Ishikawa (cell line): ENCODE results near the gene RFC4.

Source experiments
- CEBPB ChIP-seq: IDR thresholded peaks from 2 replicates; pipeline ENCODE4 v1.6.1; 2012
- CREB1 ChIP-seq: IDR thresholded peaks from 2 replicates; pipeline ENCODE4 v1.6.1; 2012; ENCODE audit warnings: low read depth
- EGR1 ChIP-seq: IDR thresholded peaks from 2 replicates; pipeline ENCODE4 v1.6.1; 2012
- FOXM1 ChIP-seq: IDR thresholded peaks from 2 replicates; pipeline ENCODE4 v1.6.1; 2012; ENCODE audit warnings: low read depth, borderline replicate concordance
- MAX ChIP-seq: IDR thresholded peaks from 2 replicates; pipeline ENCODE4 v1.6.1; 2012
- NFIC ChIP-seq: IDR thresholded peaks from 2 replicates; pipeline ENCODE4 v1.6.1; 2012
- RAD21 ChIP-seq: IDR thresholded peaks from 2 replicates; pipeline ENCODE4 v1.6.1; 2012; ENCODE audit warnings: low read depth
- REST ChIP-seq: IDR thresholded peaks from 2 replicates; pipeline ENCODE4 v1.6.1; 2012; ENCODE audit warnings: low read depth, mild to moderate bottlenecking
- TAF1 ChIP-seq: IDR thresholded peaks from 2 replicates; pipeline ENCODE4 v1.6.1; 2012; ENCODE audit warnings: low read depth, mild to moderate bottlenecking
- TCF12 ChIP-seq: IDR thresholded peaks from 2 replicates; pipeline ENCODE4 v1.6.1; 2012; ENCODE audit warnings: low read depth
- TEAD4 ChIP-seq: IDR thresholded peaks from 2 replicates; pipeline ENCODE4 v1.6.1; 2012
- USF1 ChIP-seq: IDR thresholded peaks from 2 replicates; pipeline ENCODE4 v1.6.1; 2012
- YY1 ChIP-seq: IDR thresholded peaks from 2 replicates; pipeline ENCODE4 v1.6.1; 2012; ENCODE audit warnings: low read depth
- ZBTB7A ChIP-seq: IDR thresholded peaks from 2 replicates; pipeline ENCODE4 v1.6.1; 2012; ENCODE audit warnings: low read depth

Gene RFC4

GRCh38 chr3:186842426-186843038 lies 36.2 kb upstream of the RFC4 start, which contains the start of gene ADIPOQ:
Gene ADIPOQ, plus strand, starts transcription at chr3:186842710. Its CDS starts 10,349 bp downstream, at chr3:186853059.
- TF ChIP-seq CREB1 (no peak), TEAD4 (no peak), NFIC (no peak), USF1 (no peak), MAX (no peak)

GRCh38 chr3:186841620-186842019 lies 35.3 kb upstream of the RFC4 start:
- TF ChIP-seq TAF1: no peak
- no peak for TF ChIP-seq TCF12
- TF ChIP-seq USF1: no peak
- TF ChIP-seq NFIC: no peak
- no peak for TF ChIP-seq EGR1
- TF ChIP-seq RAD21: no peak
- no peak for TF ChIP-seq REST
- no peak for TF ChIP-seq MAX
- TF ChIP-seq YY1: no peak

GRCh38 chr3:186839874-186840641 lies 33.8 kb upstream of the RFC4 start:
- TF ChIP-seq CREB1: no peak
- no peak for TF ChIP-seq NFIC
- no peak for TF ChIP-seq YY1
- TF ChIP-seq RAD21: no peak

GRCh38 chr3:186832276-186832675 lies 26.0 kb upstream of the RFC4 start:
- no peak for TF ChIP-seq EGR1
- TF ChIP-seq FOXM1: no peak
- TF ChIP-seq YY1: no peak
- no peak for TF ChIP-seq ZBTB7A
- TF ChIP-seq NFIC: no peak
- TF ChIP-seq TEAD4: no peak
- no peak for TF ChIP-seq TAF1
- no peak for TF ChIP-seq REST
- TF ChIP-seq CEBPB: no peak
- no peak for TF ChIP-seq TCF12
- no peak for TF ChIP-seq CREB1

GRCh38 chr3:186831798-186832197 lies 25.5 kb upstream of the RFC4 start:
- TF ChIP-seq RAD21 (no peak), REST (peak; percentile 76), FOXM1 (no peak)
